DMS153 treated with DMSO at 0.1 percent for 48 hours (cell line): Measurements from ENCODE around the gene CHKA.

Experiments used
- DNase-seq: peaks from one replicate; lab custom pipeline; 2025; ENCODE audit not compliant: unreplicated experiment; lab: John Stamatoyannopoulos, UW

The CHKA gene

GRCh38 chr11:68143310-68143689 lies 22.1 kb upstream of the CHKA start:
- DNase-seq = no peak

- DNase-seq = no peak
These were observed 21.5 kb upstream of the CHKA start for GRCh38 chr11:68142441-68143309.

- no peak for DNase-seq
These were observed 20.8 kb upstream of the CHKA start for GRCh38 chr11:68142028-68142412.

GRCh38 chr11:68141246-68142027 lies 20.2 kb upstream of the CHKA start:
- DNase-seq = no peak

GRCh38 chr11:68140496-68141245 lies 19.5 kb upstream of the CHKA start:
- no peak for DNase-seq

GRCh38 chr11:68138237-68138636 lies 17.0 kb upstream of the CHKA start:
- DNase-seq = no peak

- DNase-seq = peak; percentile 8
These were observed 16.6 kb upstream of the CHKA start for GRCh38 chr11:68137833-68138232.

- DNase-seq = no peak
These were observed 15.7 kb upstream of the CHKA start for GRCh38 chr11:68136866-68137265.

- no peak for DNase-seq
These were observed 14.0 kb upstream of the CHKA start for GRCh38 chr11:68135161-68135560.

- DNase-seq = no peak
These were observed 12.6 kb upstream of the CHKA start for GRCh38 chr11:68133761-68134160.

GRCh38 chr11:68130121-68130520 lies 8.9 kb upstream of the CHKA start:
- DNase-seq = no peak

- DNase-seq = no peak
These were observed 7.6 kb upstream of the CHKA start for GRCh38 chr11:68128682-68129327.

GRCh38 chr11:68127714-68128681 lies 6.8 kb upstream of the CHKA start:
- DNase-seq = no peak

GRCh38 chr11:68125164-68125563 lies 4.0 kb upstream of the CHKA start:
- DNase-seq = no peak

- DNase-seq = no peak
These were observed 1.9 kb upstream of the CHKA start for GRCh38 chr11:68122936-68123539.

GRCh38 chr11:68120273-68121066 lies 718 bp downstream of the CHKA start:
- no peak for DNase-seq

GRCh38 chr11:68118706-68119448 lies 2.3 kb downstream of the CHKA start:
- DNase-seq = no peak

- DNase-seq = no peak
These were observed 3.2 kb downstream of the CHKA start for GRCh38 chr11:68117853-68118470.
